Measurements from ENCODE around the gene GPC3.

GPC3 gene

DNA sequence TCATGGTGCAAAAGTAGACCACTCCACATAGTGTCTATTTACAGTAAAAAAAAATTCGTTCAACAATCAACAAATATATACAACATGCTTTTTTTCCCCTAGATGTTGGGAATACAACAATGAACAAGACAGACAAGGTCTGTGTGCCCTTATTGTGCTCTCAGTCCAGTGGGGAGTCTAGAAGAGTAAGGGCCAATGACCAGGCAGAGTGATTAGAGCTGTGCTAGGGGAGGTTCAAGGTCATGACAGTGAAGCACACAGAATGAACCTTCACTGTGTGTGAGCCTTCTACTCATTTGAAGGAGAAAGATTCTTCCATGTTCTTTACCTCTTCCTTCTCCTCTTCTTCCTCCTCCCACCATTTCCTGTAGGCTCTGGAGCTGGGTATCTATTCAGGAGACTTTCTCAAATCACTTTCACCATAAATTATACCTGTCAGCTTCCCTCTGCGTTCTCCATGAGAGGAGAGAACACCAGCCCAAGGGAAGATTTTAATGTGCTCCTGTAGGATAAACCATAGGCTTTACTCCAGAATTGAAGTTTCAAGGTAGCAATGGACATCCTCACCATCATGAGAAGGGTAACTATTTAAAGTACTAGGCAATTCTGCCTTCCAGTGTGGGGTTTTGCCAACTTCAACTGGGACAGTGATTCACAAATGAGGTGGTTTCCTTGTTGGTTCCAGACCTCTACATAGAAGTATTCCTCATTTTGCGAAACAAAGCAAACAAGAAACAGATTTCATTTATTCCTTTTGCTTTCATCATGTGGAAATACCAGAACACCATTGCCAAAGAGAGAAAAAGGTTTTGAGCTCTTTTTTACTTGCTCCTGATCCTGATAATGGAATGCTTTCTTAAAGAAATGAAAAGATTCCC lies 323.2 kb downstream of the GPC3 start:
- Histone ChIP-seq H3K27me3 (ENCODE audit: control insufficient read depth in 3 of 3, insufficient read depth in 3 of 3, low read depth in 1 of 3, low read length in 3 of 3) (no peaks in the 10 kb centered on the region), H3K23ac (ENCODE audit: low read depth, low read length, poor library complexity) (no peak overlapping the region), H3K4me2 (ENCODE audit: insufficient read depth, low read length, poor library complexity, severe bottlenecking) (no peak overlapping the region), H3K18ac (ENCODE audit: low read length) (no peak overlapping the region), H4K8ac (ENCODE audit: low read depth, low read length) (no peak overlapping the region), H3K9me3 (replicated peaks in 1 of 2; ENCODE audit: control insufficient read depth in 2 of 2, insufficient read depth in 1 of 2, low read depth in 1 of 2, low read length in 2 of 2) (no peaks in the 10 kb centered on the region), H3K4me3 (ENCODE audit: low read length in 2 of 2) (no peak overlapping the region), H2AK5ac (ENCODE audit: low read depth, low read length) (no peak overlapping the region), H3K79me1 (ENCODE audit: low read depth, low read length) (peaks cover 2% of the 10 kb centered on the region), H2BK12ac (ENCODE audit: low read length) (no peak overlapping the region), H3K4ac (ENCODE audit: low read length) (no peak overlapping the region), H2AFZ (ENCODE audit: low read length) (no peak overlapping the region), H3K14ac (ENCODE audit: low read length) (no peak overlapping the region), H3K9ac (ENCODE audit: low read depth, low read length, poor library complexity) (no peak overlapping the region), H3K27ac (replicated peaks; ENCODE audit: low read length) (no peak overlapping the region), H2BK120ac (ENCODE audit: low read depth, low read length) (no peak overlapping the region), H3K4me1 (ENCODE audit: control insufficient read depth in 2 of 2, insufficient read depth in 1 of 2, low read depth in 1 of 2, low read length in 2 of 2) (no peaks in the 10 kb centered on the region), H2BK15ac (ENCODE audit: low read length) (no peak overlapping the region), H2BK5ac (ENCODE audit: low read length) (no peak overlapping the region), H3K36me3 (replicated peaks in 1 of 2; ENCODE audit: control insufficient read depth in 2 of 2, insufficient read depth in 2 of 2, low read length in 2 of 2) (peaks cover 0 to 6% of the 10 kb centered on the region in 2 donors), H4K91ac (ENCODE audit: low read depth, low read length, poor library complexity) (no peak overlapping the region)
- WGBS, 2 donors (ENCODE audit: extremely low coverage in 2 of 2, insufficient read length in 2 of 2, insufficient replicate concordance in 1 of 2) = no CpG with 5 or more reads among the region's 3 CpGs
- no peak for DNase-seq (ENCODE audit: low spot score)

GRCh38 chrX:133660281-133660680 lies 325.1 kb downstream of the GPC3 start:
- Histone ChIP-seq H3K36me3 (replicated peaks in 1 of 2; ENCODE audit: control insufficient read depth in 2 of 2, insufficient read depth in 2 of 2, low read length in 2 of 2) (peaks cover 0 to 6% of the 10 kb centered on the region in 2 donors), H2AFZ (ENCODE audit: low read length) (no peak overlapping the region), H4K91ac (ENCODE audit: low read depth, low read length, poor library complexity) (no peak overlapping the region), H3K23ac (ENCODE audit: low read depth, low read length, poor library complexity) (no peak overlapping the region), H2BK15ac (ENCODE audit: low read length) (no peak overlapping the region), H2AK5ac (ENCODE audit: low read depth, low read length) (no peak overlapping the region), H3K4me1 (ENCODE audit: control insufficient read depth in 2 of 2, insufficient read depth in 1 of 2, low read depth in 1 of 2, low read length in 2 of 2) (peaks cover 0 to under 1% of the 10 kb centered on the region in 2 donors), H4K8ac (ENCODE audit: low read depth, low read length) (no peak overlapping the region), H3K18ac (ENCODE audit: low read length) (no peak overlapping the region), H3K14ac (ENCODE audit: low read length) (no peak overlapping the region), H3K27ac (replicated peaks; ENCODE audit: low read length) (no peak overlapping the region), H3K9ac (ENCODE audit: low read depth, low read length, poor library complexity) (no peak overlapping the region), H2BK12ac (ENCODE audit: low read length) (no peak overlapping the region), H2BK120ac (ENCODE audit: low read depth, low read length) (no peak overlapping the region), H3K4me3 (ENCODE audit: low read length in 2 of 2) (no peak overlapping the region), H3K4me2 (ENCODE audit: insufficient read depth, low read length, poor library complexity, severe bottlenecking) (no peak overlapping the region), H3K27me3 (ENCODE audit: control insufficient read depth in 3 of 3, insufficient read depth in 3 of 3, low read depth in 1 of 3, low read length in 3 of 3) (no peaks in the 10 kb centered on the region), H3K9me3 (replicated peaks in 1 of 2; ENCODE audit: control insufficient read depth in 2 of 2, insufficient read depth in 1 of 2, low read depth in 1 of 2, low read length in 2 of 2) (no peaks in the 10 kb centered on the region), H2BK5ac (ENCODE audit: low read length) (no peak overlapping the region), H3K4ac (ENCODE audit: low read length) (no peak overlapping the region), H3K79me1 (ENCODE audit: low read depth, low read length) (peaks cover 2% of the 10 kb centered on the region)
- DNase-seq (ENCODE audit: low spot score) = no peak

- Histone ChIP-seq H2BK15ac (ENCODE audit: low read length) (no peak overlapping the region), H3K9me3 (replicated peaks in 1 of 2; ENCODE audit: control insufficient read depth in 2 of 2, insufficient read depth in 1 of 2, low read depth in 1 of 2, low read length in 2 of 2) (no peaks in the 10 kb centered on the region), H3K18ac (ENCODE audit: low read length) (no peak overlapping the region), H4K91ac (ENCODE audit: low read depth, low read length, poor library complexity) (no peak overlapping the region), H2BK120ac (ENCODE audit: low read depth, low read length) (no peak overlapping the region), H3K4ac (ENCODE audit: low read length) (no peak overlapping the region), H2AFZ (ENCODE audit: low read length) (no peak overlapping the region), H3K4me3 (ENCODE audit: low read length in 2 of 2) (no peak overlapping the region), H3K23ac (ENCODE audit: low read depth, low read length, poor library complexity) (no peak overlapping the region), H3K79me1 (ENCODE audit: low read depth, low read length) (peaks cover 2% of the 10 kb centered on the region), H3K4me1 (ENCODE audit: control insufficient read depth in 2 of 2, insufficient read depth in 1 of 2, low read depth in 1 of 2, low read length in 2 of 2) (peaks cover 0 to 2% of the 10 kb centered on the region in 2 donors), H3K9ac (ENCODE audit: low read depth, low read length, poor library complexity) (no peak overlapping the region), H3K4me2 (ENCODE audit: insufficient read depth, low read length, poor library complexity, severe bottlenecking) (no peak overlapping the region), H2BK5ac (ENCODE audit: low read length) (no peak overlapping the region), H2BK12ac (ENCODE audit: low read length) (no peak overlapping the region), H4K8ac (ENCODE audit: low read depth, low read length) (no peak overlapping the region), H3K27me3 (ENCODE audit: control insufficient read depth in 3 of 3, insufficient read depth in 3 of 3, low read depth in 1 of 3, low read length in 3 of 3) (no peaks in the 10 kb centered on the region), H2AK5ac (ENCODE audit: low read depth, low read length) (no peak overlapping the region), H3K14ac (ENCODE audit: low read length) (no peak overlapping the region), H3K27ac (replicated peaks; ENCODE audit: low read length) (no peak overlapping the region), H3K36me3 (replicated peaks in 1 of 2; ENCODE audit: control insufficient read depth in 2 of 2, insufficient read depth in 2 of 2, low read length in 2 of 2) (peaks cover 0 to 6% of the 10 kb centered on the region in 2 donors)
- WGBS, 2 donors (ENCODE audit: extremely low coverage in 2 of 2, insufficient read length in 2 of 2, insufficient replicate concordance in 1 of 2) = no CpG with 5 or more reads among the region's 3 CpGs
- DNase-seq (ENCODE audit: low spot score) = no peak
Observed at GRCh38 chrX:133658293-133658911, 327.0 kb downstream of the GPC3 start.
